GM04504 (cell line): Measurements from ENCODE around the gene TBC1D13.
"Not testable (repeated sequence)": the region's sequence is repeated elsewhere in the genome, so short reads cannot be mapped to it uniquely, and the experiment has no call there.

Experiments used
- DNase-seq: peaks from one replicate; pipeline ENCODE4 v3.0.0-alpha.2; 2012; ENCODE audit warnings: low read depth

Gene TBC1D13

DNA sequence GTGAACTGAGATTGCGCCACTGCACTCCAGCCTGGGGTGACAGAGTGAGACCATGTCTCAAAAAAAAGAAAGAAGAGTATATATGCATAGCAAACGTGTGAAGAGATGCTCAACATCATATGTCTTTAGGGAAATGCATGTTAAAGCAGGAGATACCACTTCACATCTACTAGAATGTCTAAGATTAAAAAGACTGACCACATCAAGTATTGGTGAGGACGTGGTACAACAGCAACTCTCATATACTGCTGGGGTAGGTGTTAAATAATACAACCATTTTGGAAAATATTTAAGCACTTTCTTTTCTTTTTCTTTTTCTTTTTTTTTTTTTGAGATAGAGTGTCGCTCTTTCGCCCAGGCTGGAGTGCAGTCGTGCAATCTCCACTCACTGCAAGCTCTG, 1.6 kb upstream of the TBC1D13 start:
- no peak for DNase-seq

DNA sequence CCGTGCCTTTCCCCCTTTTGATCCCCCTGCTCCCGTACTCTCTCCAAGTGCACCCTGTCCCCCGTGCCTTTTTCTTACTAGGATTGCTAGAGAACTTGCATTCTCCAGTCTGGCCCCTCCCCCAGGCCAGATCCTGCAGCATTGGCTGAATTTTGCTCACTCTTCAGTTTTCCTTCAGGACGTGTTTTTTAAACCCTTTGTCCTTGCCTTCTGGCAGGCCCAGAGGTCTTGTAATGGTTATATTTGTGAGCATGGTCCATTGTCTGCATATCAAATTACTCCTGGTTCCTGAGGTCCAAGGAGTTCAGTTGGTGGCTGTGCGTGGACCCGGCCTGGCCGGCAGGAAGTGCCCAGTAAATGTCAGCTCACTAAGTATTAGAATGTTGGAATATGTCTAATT, 606 bp downstream of the TBC1D13 start:
- no peak for DNase-seq

DNA sequence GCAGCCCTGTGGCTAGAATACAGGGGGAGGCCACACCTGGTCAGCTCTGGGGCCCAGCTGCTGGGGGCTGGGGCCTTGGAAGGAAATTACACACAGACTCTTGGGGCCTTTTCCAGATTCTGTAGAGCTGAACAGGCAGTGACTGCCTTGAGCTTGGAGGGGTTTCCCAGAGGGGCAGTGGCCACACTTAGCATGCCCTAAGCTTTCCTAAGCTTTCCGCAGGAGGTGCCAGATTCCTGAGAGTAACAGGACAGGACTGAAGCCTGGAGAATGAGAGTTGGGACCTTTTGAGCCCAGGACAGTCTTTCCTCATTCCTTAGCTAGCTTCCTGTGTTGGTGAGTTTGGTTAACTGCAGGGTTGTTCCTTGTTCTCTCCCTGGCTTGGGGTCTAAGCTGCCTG, 1.4 kb downstream of the TBC1D13 start:
- DNase-seq, result no peak

DNA sequence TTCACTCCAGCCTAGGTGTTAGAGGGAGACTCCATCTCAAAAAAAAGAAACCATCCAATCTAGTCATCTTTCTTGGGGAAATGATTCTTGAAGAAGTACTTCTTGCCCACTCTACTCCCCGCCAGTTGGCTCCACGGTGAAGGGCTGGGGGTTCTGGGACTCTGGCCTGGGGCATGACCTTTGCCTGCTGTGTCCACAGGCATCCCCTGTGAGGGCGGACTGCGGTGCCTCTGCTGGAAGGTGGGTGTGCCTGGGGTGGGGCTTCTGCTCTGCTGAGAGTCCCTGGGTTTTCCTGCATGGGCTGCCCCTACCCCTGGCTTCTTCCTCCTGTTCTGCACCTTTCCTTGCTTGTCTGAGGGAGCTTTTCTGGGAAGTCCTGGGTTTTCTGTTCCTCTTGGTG, 3.5 kb downstream of the TBC1D13 start:
- DNase-seq, result no peak

DNA sequence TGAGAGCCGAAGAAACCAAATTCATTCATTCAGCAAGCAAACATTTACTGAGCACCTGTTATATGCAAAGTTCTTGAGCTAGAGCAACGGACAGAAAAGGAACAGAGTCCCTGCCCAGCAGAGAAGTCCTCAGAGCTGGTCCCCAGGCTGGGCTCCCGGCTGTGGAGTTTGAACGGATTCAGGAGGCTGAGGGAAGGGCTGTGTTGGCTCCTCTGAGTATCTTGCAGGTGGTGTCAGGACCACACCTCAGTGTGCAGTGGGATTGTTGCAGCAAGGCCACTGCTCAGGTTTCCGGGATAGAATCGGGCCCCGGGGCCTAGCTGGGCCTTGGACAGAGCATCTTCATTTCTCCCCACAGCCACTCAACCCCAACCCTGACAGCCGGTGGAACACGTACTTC, 5.1 kb downstream of the TBC1D13 start:
- no peak for DNase-seq

DNA sequence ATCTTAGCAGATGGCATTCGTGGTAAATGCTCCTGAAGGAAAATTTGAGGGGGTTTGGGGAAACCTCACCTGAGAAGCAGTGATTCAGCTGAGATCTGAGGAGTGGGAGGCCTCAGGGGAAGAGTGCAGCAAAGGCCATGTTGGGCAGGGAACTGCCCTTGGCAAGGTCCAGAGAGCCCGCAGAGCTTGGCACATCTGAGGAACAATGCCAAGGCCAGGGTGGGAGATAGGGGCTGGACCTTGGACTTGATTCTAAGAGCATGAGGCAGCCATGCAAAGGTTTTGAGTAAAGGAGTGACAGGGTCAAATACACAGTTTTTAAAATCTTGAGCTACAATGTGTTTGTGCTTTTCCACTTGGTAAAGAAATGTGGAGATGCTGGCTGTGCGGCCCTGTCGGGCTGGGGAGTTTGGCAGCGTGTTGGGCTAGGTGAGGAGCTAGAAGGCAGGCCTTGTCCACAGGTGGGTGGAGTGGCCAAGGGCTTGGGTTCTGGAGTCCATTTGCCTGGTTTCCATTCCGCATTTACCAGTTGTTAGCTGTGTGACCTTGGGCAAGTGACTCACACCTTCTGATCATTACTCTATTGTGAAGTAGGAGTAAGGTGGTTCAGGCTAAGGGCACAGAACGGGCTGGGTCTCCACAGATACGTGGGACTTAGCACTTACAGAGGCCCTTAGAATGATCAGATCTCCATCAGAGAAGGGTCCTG, 6.1 kb downstream of the TBC1D13 start:
- DNase-seq, result no peak

DNA sequence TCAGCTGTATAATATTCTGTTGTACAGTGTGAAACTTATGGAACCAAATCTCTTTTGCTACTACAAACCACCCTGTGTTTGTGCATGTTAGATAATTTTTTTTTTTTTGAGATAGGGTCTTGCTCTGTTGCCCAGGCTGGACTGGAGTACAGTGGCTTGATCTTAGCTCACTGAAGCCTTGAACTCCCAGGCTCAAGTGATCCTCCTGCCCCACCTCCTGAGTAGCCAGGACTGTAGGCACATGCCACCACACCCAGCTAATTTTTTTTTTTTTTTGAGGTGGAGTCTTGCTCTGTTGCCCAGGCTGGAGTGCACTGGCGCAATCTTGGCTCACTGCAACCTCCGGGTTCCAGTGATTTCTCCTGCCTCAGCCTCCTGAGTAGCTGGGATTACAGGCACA, 7.9 kb downstream of the TBC1D13 start:
- DNase-seq, result not testable (repeated sequence)

DNA sequence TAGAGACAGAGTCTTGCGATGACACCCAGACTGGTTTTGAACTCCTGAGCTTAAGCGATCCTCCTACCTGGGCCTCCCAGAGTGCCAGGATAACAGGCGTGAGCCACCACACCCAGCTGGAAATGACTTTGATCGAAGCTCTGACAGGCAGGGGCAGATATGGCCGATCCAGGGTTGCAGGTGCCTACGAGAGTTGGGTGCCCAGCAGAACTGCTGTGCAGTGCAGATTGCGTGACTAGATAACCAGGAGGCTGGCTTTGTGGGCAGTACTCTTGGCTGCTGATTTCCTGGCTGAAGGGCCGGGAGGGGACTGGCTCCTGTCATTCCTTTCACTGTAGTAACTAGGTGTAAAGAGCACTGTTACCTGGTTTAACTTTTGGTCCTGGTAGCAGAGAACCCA, 11.8 kb downstream of the TBC1D13 start:
- no peak for DNase-seq

DNA sequence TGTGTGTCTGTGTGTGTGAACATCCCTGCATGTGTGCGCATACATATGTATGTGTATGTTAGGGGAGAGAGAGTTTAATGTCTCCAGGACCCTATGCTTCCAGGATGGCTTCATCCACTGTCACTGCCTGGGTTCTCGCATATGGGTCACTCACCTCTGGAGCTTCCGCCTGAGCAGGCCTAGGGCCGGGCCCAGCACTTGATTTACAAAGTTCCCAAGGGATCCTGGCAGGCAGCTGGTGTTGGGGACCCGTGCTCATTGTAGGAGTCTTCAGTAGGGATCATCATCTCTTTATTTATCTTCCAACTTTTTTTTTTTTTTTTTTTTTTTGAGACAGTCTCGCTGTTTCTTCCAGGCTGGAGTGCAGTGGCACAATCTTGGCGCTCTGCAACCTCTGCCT, 13.0 kb downstream of the TBC1D13 start:
- no peak for DNase-seq

DNA sequence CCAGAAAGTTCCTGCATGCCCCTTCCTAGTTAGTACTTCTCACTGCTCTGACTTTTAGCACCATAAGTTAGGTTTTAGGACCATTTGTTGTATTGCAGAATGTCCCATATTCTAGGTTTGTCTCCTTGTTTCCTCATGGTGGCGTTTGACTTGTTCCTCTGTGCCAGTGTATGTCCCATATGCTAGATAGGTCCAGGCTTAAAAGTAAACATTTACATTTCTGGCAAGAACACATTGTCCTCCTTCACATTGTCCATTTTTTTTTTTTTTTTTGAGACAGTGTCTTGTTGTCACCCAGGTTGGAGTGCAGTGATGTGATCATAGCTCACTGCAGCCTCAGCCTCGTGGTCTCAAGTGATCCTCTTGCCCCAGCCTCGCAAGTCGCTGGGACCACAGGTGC, 15.4 kb downstream of the TBC1D13 start:
- no peak for DNase-seq

DNA sequence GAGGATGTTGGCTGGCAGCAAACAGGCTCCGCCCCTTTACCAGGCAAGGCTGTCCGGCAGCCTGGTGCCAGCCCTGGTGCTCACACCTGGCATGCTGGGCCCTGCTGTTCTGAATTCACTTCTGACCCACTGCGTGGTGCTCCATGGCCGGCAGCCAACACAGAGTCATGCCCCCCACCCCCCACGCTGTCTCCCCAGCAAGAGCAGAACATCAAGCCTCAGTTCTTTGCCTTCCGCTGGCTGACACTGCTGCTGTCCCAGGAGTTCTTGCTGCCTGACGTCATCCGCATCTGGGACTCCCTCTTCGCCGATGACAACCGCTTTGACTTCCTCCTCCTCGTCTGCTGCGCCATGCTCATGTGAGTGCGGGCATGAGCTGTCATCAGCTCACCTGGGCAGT, 18.6 kb downstream of the TBC1D13 start:
- no peak for DNase-seq

DNA sequence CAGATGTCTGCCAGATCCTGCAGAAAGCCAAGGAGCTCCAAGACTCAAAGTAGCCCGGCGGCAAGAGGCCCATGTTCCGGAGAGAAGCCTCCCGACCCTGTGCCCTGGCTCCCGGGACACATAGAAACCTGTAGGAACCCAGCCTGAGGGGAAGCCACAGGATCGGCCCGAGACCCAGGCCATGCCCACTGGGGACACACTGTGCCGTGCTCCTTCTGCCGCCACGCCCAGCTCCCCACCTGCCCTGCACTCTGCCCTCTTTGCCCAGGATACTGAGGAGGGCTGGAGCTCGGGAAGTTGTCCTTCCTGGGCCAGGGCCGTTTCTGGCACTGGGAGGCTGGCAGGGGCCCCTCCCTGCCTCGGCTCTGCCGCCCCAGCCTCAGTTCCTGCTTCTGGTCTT, 20.8 kb downstream of the TBC1D13 start:
- DNase-seq, result no peak

DNA sequence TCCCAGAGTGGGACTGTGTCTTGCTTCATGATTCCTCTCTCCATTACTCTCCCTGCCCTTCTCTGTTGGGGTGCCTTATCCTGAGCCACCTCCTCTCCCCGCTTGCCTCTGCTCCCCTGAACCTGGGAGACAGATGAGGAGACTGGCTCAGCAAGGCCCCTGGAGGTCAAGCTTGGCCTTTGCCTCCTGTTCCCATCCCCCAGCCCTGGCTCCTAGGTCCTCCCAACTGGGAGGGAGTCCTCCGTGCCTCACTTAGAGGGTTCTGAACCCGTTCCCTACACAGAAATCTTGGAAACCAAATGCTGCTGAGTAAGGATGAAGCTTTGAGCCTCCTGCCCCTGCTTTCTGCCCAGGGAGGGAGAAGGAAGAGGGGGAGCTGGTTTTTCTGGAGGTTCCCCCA, 21.5 kb downstream of the TBC1D13 start:
- no peak for DNase-seq

DNA sequence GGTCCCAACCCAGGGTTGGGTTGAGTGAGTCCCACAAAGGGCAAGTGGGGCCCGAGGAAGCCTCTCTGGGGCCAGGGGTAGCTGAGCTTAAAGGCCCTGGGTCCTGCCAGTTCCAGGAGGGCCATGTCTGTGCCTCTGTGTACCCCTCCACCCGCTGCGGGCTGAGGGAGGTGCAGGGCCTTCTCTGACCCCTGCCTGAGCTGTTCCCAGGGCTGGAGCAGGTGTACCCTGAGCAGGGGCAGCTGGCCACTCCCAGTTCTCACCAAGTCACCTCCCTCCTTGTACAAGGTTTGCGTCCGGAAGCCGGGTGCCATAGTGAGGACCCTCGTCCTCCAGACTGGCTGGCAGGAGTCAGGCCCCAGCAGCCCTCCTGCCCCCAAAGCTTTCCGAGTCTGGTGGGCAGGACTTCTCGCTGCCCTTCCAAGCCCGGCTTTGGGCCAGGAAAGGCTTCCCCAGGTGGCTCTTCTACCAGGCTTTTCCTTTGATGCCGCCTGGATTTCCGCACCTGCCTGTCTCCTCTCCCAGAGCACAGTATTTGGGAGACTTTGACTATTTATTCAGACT, 22.1 kb downstream of the TBC1D13 start:
- DNase-seq, result no peak

DNA sequence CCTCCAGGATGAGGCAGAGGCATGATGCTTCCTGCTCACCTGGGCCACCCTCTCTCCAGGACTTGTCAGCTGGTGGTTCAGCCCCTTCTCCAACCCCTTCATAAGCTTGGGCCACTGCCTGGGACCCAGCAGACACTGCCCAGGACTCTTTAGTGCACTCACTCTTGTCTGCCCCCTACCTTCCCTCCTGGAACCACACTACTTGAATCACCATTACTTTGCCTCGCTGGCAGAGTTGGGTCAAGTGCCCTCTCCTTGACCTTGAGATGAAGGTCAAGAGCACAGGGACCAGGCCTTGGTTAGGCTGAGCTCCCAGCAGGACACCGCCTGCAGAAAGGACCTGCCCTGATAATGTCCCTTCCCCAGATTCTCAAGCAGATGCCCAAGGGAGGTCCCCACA, 22.8 kb downstream of the TBC1D13 start:
- DNase-seq, result no peak

DNA sequence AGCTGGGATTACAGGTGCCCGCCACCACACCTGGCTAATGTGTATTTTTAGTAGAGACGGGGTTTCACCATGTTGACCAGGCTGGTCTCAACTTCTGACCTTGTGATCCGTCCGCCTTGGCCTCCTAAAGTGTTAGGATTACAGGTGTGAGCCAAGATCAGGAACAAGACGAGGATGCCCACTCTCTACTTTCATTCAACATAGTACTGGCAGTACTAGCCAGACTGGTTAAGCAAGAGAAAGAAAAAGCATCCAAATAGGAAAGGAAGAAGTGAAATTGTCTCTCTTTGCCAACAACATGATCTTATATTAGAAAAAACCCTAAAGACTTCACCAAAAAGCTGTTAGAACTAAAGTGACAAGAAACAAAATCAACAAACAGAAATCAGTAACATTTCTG, 23.8 kb downstream of the TBC1D13 start:
- no peak for DNase-seq

DNA sequence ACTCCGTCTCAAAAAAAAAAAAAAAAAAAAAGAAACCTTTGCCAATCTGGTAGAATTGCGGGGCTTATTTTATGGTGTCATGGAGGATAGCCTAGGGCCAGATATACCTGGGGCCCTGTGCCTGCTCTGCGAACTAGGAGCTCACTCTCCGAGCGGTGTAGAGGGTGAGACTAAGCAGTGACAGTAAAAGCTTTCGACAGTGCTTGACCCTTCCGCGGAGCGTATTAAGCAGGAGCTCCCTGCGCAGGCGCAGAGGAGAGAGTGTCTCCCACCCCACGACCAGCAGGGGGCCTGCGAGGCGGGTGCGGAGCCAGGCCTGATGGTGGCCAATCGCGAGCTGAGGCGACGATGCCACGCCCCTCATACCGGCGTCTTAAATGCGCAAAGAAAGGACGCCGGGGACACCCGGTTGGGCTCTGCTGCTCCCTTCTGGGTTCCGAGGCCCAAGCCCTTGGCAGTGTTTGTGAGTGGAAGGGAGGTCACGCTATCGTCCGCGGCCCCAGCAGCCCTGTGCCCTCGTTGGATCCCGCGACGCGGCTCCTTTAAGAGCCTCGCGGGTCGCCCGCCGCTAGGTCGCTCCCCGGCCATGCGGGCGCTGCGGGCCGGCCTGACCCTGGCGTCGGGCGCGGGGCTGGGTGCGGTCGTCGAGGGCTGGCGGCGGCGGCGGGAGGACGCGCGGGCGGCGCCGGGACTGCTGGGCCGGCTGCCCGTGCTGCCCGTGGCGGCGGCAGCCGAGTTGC, 31.2 kb downstream of the TBC1D13 start, which contains the start of gene ENDOG:
Gene ENDOG (plus strand): TSS at position 402 of the 740 bp plus-strand sequence. CDS start 185 bp downstream, at position 587.
- DNase-seq, result peak; percentile 93

DNA sequence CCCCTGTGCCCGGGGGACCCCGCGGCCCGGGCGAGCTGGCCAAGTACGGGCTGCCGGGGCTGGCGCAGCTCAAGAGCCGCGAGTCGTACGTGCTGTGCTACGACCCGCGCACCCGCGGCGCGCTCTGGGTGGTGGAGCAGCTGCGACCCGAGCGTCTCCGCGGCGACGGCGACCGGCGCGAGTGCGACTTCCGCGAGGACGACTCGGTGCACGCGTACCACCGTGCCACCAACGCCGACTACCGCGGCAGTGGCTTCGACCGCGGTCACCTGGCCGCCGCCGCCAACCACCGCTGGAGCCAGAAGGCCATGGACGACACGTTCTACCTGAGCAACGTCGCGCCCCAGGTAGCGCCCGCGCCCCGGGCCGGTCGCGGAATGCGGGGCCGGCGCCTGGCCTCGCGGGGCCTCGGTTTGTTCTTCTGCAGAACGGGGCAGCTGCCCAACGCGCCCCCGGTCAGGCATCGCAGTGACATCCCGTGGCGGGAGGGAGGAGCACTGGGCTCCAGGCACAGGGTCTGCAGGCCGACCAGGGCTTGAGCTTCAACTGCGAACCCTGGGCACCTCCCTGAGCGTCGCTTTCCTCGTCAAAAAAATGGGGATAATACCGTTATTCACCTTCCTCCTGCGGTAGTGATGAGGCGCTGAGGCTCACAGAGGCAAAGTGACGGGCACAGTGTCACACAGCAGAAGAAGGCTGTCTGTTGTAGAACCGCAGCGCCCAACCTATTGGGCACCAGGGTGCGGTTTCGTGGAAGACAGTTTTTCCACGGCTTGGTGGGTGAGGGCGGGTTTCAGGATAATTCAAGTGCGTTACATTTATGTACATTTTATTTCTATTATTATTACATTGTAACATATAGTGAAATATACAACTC, 32.0 kb downstream of the TBC1D13 start:
- peak; percentile 3 for DNase-seq

DNA sequence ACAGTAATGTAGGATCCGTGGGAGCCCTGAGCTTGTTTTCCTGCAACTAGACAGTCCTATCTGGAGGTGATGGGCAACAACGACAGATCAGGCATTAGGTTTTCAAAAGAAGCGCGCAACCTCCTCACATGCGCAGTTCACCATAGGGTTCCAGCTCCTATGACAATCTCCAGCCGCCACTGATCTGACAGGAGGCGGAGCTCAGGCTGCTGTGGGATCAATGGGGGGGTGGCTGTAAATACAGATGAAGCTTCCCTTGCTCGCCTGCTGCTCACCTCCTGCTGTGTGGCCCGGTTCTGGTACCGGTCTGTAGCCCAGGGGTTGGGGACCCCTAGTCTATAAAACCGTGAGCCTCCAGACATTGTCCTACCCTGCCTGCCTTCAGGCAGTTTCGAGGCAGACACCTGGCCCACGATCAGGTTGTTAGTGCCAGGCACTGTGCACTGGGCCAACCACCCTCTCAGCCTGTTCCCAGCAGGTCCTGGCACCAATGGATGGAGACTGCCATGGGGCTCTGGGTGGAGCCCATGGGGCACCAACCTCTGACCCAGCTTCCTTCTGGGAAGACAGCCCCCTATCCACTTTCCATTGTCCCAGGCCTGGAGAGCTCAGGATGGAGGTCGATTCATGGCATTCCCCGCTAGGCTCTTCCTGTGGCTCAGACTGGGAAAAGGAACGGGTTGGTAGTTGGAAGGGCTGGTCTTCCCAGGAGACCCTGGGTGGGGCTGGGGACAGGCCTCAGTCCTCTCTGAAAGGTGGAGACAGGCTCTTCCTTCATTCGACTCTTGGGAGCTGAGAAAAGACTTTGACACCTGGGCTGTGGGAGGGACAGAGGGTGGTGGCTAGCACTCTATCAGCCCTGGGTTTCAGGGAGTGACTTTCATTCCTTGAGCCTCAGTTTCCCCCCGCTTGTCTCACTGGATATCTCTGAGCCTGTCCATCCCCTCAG, 32.9 kb downstream of the TBC1D13 start:
- peak; percentile 1 for DNase-seq

DNA sequence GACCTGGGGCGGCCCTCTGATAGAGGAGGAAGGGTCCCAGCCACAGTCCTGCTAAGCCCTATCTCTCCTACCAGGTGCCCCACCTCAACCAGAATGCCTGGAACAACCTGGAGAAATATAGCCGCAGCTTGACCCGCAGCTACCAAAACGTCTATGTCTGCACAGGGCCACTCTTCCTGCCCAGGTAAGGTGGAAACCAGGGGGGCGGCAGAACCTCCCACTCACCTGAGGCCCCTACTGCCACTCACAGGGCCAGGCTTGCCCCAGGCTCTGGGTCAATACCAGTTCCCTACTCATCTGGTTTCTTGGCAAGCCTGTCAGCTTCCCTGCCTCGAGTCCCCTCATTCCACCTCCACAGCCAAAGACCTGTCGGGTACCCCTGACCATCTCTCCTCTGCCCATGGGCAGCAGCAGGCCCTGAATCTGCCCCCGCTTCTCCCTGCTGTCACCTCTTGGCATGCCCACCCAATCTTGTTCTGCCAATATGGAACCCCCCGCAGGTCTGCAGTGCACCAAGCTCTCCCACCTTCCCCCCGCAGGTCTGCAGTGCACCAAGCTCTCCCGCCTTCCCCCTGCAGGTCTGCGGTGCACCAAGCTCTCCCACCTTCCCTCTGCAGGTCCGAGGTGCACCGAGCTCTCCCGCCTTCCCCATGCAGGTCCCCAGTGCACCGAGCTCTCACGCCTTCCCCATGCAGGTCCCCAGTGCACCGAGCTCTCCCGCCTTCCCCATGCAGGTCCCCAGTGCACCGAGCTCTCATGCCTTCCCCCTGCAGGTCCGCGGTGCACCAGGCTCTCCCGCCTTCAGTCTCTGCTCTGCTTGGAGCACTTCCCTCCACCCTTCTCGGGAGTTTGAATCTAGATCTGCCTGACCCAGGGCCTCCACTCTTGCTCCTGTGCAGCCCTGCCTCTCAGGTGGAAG, 33.9 kb downstream of the TBC1D13 start:
- no peak for DNase-seq
